OCI-LY1 (cell line): ENCODE measurements around the gene CAPG.

ENCODE experiments used
- H2AFZ ChIP-seq: fragments of 200-600 bp; sonication (generic), shearing (Covaris generic); 2 replicates; pipeline ENCODE4 v1.6.0; 2014; ENCODE audit warnings: antibody characterized with exemption, mild to moderate bottlenecking, low read length
- H3F3A ChIP-seq: fragments of 200-600 bp; sonication (generic), shearing (Covaris generic); 2 replicates; pipeline ENCODE4 v1.6.0; 2014; ENCODE audit warnings: mild to moderate bottlenecking, antibody characterized with exemption, low read length, moderate library complexity; ENCODE audit not compliant: insufficient read depth
- H3K27ac ChIP-seq: fragments of 200-600 bp; sonication (generic); 2 replicates; pipeline ENCODE4 v1.5.1; 2014; ENCODE audit warnings: low read length, mixed run types, mild to moderate bottlenecking, low read depth; ENCODE audit not compliant: poor library complexity, severe bottlenecking
- H3K27me3 ChIP-seq: fragments of 200-600 bp; sonication (generic); 2 replicates; pipeline ENCODE4 v1.6.0; 2014; ENCODE audit warnings: antibody characterized with exemption, mild to moderate bottlenecking, low read length, moderate library complexity; ENCODE audit not compliant: insufficient read depth
- H3K36me3 ChIP-seq: fragments of 200-600 bp; sonication (generic); 2 replicates; pipeline ENCODE4 v1.6.1; 2014; ENCODE audit warnings: mild to moderate bottlenecking, antibody characterized with exemption, low read length, moderate library complexity, mixed read lengths; ENCODE audit not compliant: insufficient read depth
- H3K4me1 ChIP-seq: fragments of 200-600 bp; sonication (generic); 2 replicates; pipeline ENCODE4 v1.5.1; 2014; ENCODE audit warnings: mild to moderate bottlenecking, low read length, moderate library complexity; ENCODE audit not compliant: insufficient read depth, severe bottlenecking
- H3K4me2 ChIP-seq: fragments of 200-600 bp; sonication (generic), shearing (Covaris generic); 2 replicates; pipeline ENCODE4 v1.6.1; 2014; ENCODE audit warnings: low read length
- H3K4me3 ChIP-seq: fragments of 200-600 bp; sonication (generic); 2 replicates; pipeline ENCODE4 v1.5.1; 2014; ENCODE audit warnings: low read length, low read depth, mild to moderate bottlenecking, mixed read lengths; ENCODE audit not compliant: poor library complexity, severe bottlenecking
- H3K79me2 ChIP-seq: fragments of 200-600 bp; shearing (Covaris generic); 2 replicates; pipeline ENCODE4 v1.6.1; 2016; ENCODE audit warnings: mixed run types, low read length, mixed read lengths; ENCODE audit not compliant: insufficient read depth
- H3K9ac ChIP-seq: fragments of 200-600 bp; sonication (generic), shearing (Covaris generic); 2 replicates; pipeline ENCODE4 v1.6.1; 2014; ENCODE audit warnings: mild to moderate bottlenecking, low read length, mixed read lengths
- H3K9me2 ChIP-seq: fragments of 200-600 bp; sonication (generic), shearing (Covaris generic); 2 replicates; pipeline ENCODE4 v1.6.1; 2014; ENCODE audit warnings: low read depth, mild to moderate bottlenecking, low read length, mixed read lengths
- H3K9me3 ChIP-seq: fragments of 200-600 bp; shearing (Covaris generic); 2 replicates; pipeline ENCODE4 v1.6.1; 2014; ENCODE audit warnings: low read length, mixed read lengths
- H4K20me1 ChIP-seq: fragments of 200-600 bp; sonication (generic), shearing (Covaris generic); 2 replicates; pipeline ENCODE4 v1.6.0; 2016; ENCODE audit warnings: mild to moderate bottlenecking, low read length; ENCODE audit not compliant: insufficient read depth
- CTCF ChIP-seq: fragments of 200-600 bp; sonication (generic), shearing (Covaris generic); IDR thresholded peaks from 2 replicates; pipeline ENCODE4 v1.5.1; 2017; ENCODE audit warnings: mild to moderate bottlenecking, antibody characterized with exemption, low read length, moderate library complexity, mixed read lengths
- EZH2 ChIP-seq: fragments of 200-600 bp; sonication (generic), shearing (Covaris generic); IDR thresholded peaks from 2 replicates; pipeline ENCODE4 v1.8.0; 2017; ENCODE audit warnings: borderline replicate concordance, mixed run types, mild to moderate bottlenecking, antibody characterized with exemption, low read length, moderate library complexity, mixed read lengths

The CAPG gene

GRCh38 chr2:85453571-85453970 is 43.4 kb upstream of the CAPG start:
- Histone ChIP-seq H3F3A (no peaks in the 10 kb centered on the region), H3K36me3 (no peaks in the 10 kb centered on the region), H3K79me2 (no peaks in the 10 kb centered on the region), H3K27me3 (peaks cover 4% of the 10 kb centered on the region; the same call in 1 of the 2 replicates), H3K4me1 (no peaks in the 10 kb centered on the region), H3K4me2 (no peak overlapping the region), H3K9me2 (no peaks in the 10 kb centered on the region), H3K4me3 (no peak overlapping the region), H2AFZ (no peak overlapping the region), H3K9me3 (no peaks in the 10 kb centered on the region), H3K9ac (no peak overlapping the region), H3K27ac (no peak overlapping the region), H4K20me1 (no peaks in the 10 kb centered on the region)
- no peak for TF ChIP-seq EZH2
- TF ChIP-seq CTCF, result no peak

GRCh38 chr2:85452237-85452636 is 42.1 kb upstream of the CAPG start:
- Histone ChIP-seq H3K4me1 (no peaks in the 10 kb centered on the region), H3F3A (no peaks in the 10 kb centered on the region), H3K9me3 (no peaks in the 10 kb centered on the region), H3K4me3 (no peak overlapping the region), H3K4me2 (no peak overlapping the region), H3K27me3 (peaks cover 4% of the 10 kb centered on the region; the same call in 1 of the 2 replicates), H4K20me1 (no peaks in the 10 kb centered on the region), H3K9ac (no peak overlapping the region), H3K27ac (no peak overlapping the region), H3K79me2 (no peaks in the 10 kb centered on the region), H3K36me3 (no peaks in the 10 kb centered on the region), H3K9me2 (no peaks in the 10 kb centered on the region), H2AFZ (no peak overlapping the region)
- TF ChIP-seq CTCF (no peak), EZH2 (no peak)

- Histone ChIP-seq H3K27ac (no peak overlapping the region), H3K4me3 (no peak overlapping the region), H2AFZ (no peak overlapping the region), H3K9ac (no peak overlapping the region), H3K9me3 (no peaks in the 10 kb centered on the region), H3K79me2 (no peaks in the 10 kb centered on the region), H3K27me3 (no peaks in the 10 kb centered on the region), H3K36me3 (no peaks in the 10 kb centered on the region), H3K4me2 (no peak overlapping the region), H4K20me1 (no peaks in the 10 kb centered on the region), H3F3A (no peaks in the 10 kb centered on the region), H3K4me1 (no peaks in the 10 kb centered on the region), H3K9me2 (no peaks in the 10 kb centered on the region)
- no peak for TF ChIP-seq EZH2
- no peak for TF ChIP-seq CTCF
These were observed 39.0 kb upstream of the CAPG start for GRCh38 chr2:85449214-85449588.
